ENCODE data around the gene RASA2. TPM values are rescaled to one million over a fixed set of nuclear protein-coding genes. Genes with fewer than 3 reads are reported as not detected.

Gene RASA2
- total and polyA plus RNA-seq, 2 experiments from 2014 or later, result 16.6 to 28.6 TPM

DNA sequence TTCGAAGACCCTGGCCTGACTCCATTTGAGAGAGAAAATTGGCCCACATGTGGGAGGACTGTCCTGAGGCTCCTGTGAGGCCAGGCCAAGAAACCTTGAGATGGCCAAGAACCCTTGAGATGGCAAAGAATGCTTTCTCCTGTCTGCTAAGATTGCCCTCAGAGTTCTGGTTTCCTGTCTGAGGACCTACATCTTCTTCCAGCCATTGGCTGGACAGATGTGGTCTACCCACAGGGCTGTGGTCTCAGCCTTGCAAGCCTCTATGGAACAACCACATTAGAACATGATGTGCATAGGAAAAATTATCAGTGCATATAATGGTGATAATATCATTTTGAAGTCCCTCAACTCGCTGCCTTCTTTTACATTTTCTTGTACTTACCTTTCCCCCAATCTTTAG lies 10.8 kb upstream of the RASA2 start (continued):
- TF ChIP-seq, protein P1, sequence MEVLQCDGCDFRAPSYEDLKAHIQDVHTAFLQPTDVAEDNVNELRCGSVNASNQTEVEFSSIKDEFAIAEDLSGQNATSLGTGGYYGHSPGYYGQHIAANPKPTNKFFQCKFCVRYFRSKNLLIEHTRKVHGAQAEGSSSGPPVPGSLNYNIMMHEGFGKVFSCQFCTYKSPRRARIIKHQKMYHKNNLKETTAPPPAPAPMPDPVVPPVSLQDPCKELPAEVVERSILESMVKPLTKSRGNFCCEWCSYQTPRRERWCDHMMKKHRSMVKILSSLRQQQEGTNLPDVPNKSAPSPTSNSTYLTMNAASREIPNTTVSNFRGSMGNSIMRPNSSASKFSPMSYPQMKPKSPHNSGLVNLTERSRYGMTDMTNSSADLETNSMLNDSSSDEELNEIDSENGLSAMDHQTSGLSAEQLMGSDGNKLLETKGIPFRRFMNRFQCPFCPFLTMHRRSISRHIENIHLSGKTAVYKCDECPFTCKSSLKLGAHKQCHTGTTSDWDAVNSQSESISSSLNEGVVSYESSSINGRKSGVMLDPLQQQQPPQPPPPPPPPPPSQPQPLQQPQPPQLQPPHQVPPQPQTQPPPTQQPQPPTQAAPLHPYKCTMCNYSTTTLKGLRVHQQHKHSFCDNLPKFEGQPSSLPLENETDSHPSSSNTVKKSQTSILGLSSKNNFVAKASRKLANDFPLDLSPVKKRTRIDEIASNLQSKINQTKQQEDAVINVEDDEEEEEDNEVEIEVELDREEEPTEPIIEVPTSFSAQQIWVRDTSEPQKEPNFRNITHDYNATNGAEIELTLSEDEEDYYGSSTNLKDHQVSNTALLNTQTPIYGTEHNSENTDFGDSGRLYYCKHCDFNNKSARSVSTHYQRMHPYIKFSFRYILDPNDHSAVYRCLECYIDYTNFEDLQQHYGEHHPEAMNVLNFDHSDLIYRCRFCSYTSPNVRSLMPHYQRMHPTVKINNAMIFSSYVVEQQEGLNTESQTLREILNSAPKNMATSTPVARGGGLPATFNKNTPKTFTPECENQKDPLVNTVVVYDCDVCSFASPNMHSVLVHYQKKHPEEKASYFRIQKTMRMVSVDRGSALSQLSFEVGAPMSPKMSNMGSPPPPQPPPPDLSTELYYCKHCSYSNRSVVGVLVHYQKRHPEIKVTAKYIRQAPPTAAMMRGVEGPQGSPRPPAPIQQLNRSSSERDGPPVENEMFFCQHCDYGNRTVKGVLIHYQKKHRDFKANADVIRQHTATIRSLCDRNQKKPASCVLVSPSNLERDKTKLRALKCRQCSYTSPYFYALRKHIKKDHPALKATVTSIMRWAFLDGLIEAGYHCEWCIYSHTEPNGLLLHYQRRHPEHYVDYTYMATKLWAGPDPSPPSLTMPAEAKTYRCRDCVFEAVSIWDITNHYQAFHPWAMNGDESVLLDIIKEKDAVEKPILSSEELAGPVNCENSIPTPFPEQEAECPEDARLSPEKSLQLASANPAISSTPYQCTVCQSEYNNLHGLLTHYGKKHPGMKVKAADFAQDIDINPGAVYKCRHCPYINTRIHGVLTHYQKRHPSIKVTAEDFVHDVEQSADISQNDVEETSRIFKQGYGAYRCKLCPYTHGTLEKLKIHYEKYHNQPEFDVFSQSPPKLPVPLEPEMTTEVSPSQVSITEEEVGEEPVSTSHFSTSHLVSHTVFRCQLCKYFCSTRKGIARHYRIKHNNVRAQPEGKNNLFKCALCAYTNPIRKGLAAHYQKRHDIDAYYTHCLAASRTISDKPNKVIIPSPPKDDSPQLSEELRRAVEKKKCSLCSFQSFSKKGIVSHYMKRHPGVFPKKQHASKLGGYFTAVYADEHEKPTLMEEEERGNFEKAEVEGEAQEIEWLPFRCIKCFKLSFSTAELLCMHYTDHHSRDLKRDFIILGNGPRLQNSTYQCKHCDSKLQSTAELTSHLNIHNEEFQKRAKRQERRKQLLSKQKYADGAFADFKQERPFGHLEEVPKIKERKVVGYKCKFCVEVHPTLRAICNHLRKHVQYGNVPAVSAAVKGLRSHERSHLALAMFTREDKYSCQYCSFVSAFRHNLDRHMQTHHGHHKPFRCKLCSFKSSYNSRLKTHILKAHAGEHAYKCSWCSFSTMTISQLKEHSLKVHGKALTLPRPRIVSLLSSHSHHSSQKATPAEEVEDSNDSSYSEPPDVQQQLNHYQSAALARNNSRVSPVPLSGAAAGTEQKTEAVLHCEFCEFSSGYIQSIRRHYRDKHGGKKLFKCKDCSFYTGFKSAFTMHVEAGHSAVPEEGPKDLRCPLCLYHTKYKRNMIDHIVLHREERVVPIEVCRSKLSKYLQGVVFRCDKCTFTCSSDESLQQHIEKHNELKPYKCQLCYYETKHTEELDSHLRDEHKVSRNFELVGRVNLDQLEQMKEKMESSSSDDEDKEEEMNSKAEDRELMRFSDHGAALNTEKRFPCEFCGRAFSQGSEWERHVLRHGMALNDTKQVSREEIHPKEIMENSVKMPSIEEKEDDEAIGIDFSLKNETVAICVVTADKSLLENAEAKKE (CRISPR knock-in tag; IDR thresholded peaks at IDR 0.05), result no peak
- TF ChIP-seq, protein P2, sequence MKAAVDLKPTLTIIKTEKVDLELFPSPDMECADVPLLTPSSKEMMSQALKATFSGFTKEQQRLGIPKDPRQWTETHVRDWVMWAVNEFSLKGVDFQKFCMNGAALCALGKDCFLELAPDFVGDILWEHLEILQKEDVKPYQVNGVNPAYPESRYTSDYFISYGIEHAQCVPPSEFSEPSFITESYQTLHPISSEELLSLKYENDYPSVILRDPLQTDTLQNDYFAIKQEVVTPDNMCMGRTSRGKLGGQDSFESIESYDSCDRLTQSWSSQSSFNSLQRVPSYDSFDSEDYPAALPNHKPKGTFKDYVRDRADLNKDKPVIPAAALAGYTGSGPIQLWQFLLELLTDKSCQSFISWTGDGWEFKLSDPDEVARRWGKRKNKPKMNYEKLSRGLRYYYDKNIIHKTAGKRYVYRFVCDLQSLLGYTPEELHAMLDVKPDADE (IDR thresholded peaks at IDR 0.05), result no peak
- TF ChIP-seq ZNF331 (CRISPR knock-in tag; IDR thresholded peaks at IDR 0.05; ENCODE audit: low read depth) (no peak), JUNB (IDR thresholded peaks at IDR 0.05; ENCODE audit: unreplicated experiment) (no peak), NANOG (IDR thresholded peaks at IDR 0.05; ENCODE audit: borderline replicate concordance) (no peak)
- TF ChIP-seq, protein P3, sequence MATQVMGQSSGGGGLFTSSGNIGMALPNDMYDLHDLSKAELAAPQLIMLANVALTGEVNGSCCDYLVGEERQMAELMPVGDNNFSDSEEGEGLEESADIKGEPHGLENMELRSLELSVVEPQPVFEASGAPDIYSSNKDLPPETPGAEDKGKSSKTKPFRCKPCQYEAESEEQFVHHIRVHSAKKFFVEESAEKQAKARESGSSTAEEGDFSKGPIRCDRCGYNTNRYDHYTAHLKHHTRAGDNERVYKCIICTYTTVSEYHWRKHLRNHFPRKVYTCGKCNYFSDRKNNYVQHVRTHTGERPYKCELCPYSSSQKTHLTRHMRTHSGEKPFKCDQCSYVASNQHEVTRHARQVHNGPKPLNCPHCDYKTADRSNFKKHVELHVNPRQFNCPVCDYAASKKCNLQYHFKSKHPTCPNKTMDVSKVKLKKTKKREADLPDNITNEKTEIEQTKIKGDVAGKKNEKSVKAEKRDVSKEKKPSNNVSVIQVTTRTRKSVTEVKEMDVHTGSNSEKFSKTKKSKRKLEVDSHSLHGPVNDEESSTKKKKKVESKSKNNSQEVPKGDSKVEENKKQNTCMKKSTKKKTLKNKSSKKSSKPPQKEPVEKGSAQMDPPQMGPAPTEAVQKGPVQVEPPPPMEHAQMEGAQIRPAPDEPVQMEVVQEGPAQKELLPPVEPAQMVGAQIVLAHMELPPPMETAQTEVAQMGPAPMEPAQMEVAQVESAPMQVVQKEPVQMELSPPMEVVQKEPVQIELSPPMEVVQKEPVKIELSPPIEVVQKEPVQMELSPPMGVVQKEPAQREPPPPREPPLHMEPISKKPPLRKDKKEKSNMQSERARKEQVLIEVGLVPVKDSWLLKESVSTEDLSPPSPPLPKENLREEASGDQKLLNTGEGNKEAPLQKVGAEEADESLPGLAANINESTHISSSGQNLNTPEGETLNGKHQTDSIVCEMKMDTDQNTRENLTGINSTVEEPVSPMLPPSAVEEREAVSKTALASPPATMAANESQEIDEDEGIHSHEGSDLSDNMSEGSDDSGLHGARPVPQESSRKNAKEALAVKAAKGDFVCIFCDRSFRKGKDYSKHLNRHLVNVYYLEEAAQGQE (IDR thresholded peaks at IDR 0.05; ENCODE audit: unreplicated experiment), result no peak

All from GM23338 (cell line).